NK-92 (cell line): ENCODE results near the gene COPZ1.

ENCODE experiments used
- DNase-seq: peaks from one replicate; lab custom pipeline; 2025; ENCODE audit not compliant: unreplicated experiment; lab: John Stamatoyannopoulos, UW

COPZ1 gene

DNA sequence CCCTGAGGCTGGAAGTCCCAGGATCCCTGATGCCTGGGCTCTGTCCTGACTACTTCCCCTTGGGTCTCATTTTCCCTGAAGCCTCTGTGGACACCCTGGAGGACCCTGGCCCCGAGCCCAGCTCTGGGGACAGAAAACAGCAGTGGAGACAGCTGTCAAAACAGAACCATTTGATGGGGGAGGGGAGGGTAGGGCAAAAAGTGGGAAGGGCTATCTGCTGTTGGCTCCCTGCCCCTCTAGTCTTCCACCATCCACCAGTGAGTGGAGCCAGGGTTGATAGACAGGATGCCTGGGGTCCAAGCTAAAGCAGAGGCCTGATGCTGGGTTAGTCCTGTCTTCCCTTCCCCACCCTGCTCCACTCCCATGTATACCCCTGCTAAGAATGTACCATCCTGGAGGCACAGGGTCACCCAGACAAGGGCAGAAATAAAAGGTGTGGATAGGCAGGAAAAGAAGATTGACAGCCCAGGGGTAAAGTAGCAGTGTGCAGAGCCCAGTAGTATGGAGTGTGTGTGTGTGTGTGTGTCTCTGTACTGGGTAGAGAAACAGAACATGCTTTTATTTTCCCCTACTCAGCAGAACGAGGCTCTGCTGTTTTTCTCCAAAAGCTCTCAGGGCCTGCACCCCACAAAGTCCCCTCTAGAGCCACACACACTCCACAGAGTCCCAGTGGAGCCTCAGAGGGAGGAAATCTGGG is 49.8 kb downstream of the COPZ1 start:
- no peak for DNase-seq

DNA sequence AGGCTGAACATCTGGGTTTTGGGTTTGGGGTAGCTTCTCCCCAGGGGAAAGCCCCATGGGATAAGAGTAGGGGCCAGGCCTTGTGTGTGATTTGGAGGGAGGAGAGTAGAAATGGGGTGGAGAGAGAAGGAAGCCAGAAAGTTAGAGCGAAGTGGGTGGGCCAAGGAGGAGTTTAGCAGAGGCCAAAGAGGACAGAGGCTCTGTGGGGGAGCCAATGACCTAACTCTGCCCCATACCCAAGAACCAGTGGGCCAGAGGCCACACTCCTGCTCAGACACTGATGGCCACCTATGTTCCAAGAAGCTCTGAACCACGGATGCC is 50.3 kb downstream of the COPZ1 start:
- no peak for DNase-seq

DNA sequence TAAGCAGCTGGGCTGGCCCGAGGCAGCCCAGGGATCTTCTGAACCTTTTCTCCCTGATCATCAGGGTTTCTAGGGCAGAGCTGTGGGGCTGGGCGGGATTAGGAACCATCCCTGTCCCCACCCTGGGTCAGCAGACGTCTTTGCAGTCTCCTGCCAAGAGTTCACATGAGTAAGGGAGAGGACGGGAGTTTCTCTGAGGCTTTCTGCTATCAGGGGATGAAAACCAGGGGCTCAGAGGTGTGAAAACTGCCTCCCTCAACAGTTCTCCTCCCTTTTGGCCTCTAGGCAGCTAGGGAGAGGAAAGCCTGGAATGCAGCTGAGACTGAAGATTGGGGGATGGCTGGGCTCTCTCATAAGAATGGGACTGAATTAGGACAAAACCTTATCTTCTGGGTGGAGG is 51.7 kb downstream of the COPZ1 start:
- DNase-seq, result no peak

DNA sequence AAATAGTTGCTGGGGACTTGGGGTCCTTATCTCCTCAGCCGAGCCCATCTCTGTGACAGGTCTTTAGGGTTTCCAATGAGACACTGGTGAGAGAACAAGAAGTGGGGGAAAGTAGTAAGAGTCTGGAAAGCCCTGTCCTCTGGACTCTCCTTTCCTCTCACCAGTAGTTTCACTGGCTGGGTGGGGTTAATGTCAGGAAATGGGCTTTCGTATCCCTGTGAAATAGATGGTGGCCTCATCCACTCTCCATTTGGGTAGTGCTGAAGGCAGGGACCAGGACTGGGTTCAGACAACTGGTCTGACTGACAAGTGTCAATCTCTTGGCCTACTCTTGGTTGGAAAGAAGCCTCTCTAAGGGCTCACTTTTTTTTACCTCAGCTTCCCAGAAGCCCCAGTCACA is 52.1 kb downstream of the COPZ1 start:
- DNase-seq, result no peak

DNA sequence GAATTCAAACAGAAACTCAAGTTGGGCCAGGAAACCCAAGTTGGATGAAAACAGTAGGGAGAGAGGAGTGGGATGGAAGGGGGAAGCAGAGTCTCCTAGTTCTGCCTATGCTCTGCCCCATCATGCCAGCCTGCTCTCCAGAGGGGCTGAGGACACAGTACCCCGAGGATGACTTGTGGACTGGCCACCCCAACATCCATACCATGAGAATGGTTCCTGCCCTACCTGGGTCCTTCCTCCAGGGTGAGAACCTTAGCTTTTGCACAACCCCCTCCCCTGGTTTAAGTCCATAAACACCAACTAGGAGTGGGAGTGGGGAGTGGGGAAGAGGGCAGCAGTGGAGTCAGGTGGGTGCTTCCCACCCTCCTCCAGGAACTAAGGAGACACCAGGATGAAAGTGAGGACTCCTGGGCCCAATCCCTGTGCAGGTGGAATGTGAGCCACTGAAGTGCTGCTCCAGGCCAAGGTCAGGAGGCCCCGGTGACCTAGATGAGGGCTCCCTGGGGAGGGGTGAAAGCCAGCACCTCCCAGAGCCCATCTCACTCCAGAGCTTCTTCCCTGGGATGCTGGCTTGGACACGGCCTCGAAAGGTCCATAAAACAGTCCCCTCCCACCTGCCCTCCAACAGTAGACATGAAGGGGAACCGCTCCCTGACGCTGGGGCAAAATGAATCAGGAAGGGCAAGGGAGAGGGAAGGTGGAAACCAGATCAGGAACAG is 53.0 kb downstream of the COPZ1 start:
- DNase-seq, result no peak

DNA sequence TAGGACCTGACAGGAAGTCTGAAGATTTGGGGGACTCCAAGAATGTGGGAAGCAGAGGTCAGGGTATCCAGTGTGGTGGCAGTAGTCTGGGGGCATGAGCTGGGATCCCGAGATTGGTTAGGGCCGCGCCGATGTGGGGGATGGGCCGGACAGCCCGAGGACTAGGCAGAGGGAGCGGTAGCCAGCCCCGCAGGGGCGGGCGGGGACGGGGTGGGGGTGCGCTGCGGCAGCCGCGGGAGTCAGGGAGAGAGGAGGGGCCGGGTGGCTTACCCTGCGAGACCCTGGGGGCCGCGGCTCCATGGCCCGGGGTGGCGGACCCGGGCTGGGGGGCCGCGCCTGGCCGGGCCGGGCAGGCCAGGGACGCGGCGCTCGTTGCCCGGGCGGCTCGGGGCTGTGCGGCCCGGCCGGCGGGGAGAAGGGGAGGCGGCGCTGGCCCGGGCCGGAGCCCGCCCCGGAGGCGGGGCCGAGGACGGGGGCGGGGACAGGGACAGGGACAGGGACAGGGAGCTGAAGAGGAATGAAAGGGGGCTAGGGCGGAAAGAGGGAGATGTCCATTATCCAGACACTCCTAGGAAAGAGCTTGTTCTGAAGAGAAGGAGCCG is 54.0 kb downstream of the COPZ1 start:
- DNase-seq, result no peak

DNA sequence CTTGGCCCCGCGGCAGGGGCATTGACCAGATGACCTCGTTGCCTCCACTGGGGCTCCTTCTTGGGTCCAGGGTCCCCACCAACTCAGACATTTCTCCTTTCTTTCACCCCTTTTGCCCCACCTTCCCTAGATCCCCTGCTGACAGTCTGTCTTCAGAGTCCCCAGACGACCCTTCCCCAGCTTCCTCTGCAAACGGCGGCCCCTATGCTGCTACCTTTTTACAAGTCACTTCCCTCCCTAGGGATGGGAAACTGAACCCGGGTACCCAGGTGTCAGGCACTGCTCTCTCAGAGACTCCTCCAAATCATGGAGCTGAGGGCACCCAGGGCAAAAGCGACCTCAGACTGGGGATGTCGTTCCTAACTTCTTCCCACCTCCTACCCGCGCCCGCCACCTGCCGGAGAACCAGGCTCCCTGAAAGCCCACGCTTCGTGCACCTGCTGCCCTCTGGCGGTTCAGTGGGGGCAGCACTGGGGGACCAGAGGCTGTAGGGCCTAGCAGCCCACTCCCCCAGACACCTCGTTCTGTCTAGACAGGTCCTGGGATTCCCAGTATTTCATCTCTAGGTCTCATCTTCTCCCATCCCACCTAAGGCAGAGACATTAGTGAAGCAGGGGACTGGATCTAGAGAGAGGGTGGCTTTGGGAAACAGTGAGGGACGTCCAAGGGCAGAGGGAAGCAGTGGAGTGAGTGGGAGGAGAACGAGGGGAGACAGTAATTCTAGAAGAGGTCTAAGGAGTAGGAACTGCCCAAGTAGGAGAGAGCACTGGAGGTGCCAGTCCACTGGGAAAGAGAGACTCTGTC is 54.7 kb downstream of the COPZ1 start:
- DNase-seq, result no peak

DNA sequence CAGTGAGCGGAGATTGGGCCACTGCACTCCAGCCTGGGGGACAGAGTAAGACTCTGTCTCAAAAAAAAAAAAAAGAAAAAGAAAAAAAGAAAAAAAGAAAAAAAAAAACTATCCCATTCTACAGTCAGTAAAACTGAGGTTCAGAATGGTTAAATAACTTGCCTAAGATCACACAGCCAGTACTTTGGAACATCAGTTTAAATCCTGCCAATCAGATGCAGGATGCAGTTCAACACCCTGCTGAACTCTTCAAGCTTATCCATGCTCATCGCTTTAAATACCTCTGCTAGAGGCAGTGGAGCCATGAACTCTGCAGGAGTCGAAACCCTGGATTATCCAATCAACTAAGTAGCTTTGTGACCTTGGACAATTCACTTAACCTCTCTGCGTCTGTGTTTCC is 56.2 kb downstream of the COPZ1 start:
- no peak for DNase-seq

DNA sequence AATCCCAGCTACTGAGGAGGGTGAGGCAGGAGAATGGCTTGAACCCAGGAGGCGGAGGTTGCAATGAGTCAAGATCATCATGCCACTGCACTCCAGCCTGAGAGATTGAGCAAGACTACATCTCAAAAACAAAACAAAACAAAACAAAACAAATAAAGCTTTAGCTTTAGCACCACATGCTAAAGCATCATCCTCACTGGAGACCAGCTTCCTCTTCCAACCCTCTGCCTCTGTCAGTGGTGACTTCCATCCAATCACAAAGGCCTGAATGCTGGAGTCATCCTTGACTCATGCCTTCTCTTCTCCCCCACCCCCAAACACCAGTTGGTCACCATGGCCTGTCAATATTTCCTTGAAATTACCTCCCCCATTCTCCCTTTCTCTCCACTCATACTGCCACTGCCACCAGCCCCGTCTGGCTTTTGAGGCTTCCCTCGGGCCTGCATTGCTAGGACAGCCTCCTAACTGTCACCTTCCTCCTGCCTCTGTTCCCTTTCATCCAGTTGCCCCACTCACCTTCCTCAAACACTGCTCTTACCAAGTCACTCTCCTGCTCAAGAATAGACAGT is 58.2 kb downstream of the COPZ1 start:
- DNase-seq, result no peak

DNA sequence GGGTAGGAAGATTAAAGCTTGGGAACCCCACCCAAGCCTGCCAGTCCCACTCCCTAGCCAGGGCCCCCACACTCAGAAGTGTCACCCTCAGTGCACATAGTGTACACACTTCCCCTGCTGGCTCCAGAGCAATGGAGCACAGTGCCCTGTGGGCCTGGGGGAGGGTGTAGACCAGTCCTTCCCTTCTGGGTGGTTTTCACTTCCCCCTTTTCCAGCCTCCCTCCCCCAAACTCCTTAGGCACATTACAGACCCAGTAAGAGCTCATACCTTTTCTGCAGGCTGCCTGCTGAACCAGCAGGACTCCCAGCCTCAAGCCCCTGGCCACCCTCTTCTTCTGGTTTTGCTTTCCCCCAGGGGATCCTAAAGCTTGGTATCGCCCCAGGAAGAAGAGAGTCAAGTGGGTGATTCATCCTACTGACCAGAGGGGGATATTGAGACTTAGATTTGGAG is 59.7 kb downstream of the COPZ1 start, which contains the start of gene ZNF385A:
TSS of gene ZNF385A (minus strand) at position 143 of the 451 bp plus-strand sequence. CDS start 219 bp downstream, outside the sequence.
- DNase-seq, result no peak

DNA sequence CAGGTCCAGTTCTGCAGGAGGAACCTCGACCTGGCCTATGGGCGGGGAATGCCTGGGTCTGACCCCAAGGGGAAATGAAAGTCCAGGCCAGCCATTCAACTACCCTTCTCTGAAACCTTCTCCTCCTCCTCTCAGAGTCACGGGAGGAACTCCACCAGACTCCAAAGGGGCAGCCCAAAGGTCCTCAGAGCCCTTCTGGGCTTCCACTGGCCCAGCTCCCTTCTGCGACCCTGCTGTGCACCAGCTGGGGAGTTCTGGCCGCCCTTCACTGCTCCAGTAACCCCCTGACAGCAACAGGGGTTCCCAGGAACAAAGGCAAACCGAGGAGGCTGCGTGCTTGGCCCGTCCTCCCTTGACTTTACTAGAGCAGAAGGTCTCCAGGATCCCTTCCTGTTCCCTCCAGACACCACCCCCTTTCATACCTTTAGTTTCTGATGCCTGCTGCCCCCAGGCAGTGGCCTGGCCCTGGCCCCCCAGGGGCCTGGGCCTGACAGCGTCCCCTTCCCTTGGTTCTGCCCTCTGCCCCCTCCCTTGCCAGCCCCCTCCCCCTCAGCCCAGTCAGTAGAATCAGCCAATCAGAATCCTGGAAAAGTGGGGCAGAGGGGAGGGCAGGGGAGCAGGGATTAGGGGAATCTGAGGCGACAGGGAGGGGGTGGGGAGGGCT is 60.5 kb downstream of the COPZ1 start:
- DNase-seq, result no peak

DNA sequence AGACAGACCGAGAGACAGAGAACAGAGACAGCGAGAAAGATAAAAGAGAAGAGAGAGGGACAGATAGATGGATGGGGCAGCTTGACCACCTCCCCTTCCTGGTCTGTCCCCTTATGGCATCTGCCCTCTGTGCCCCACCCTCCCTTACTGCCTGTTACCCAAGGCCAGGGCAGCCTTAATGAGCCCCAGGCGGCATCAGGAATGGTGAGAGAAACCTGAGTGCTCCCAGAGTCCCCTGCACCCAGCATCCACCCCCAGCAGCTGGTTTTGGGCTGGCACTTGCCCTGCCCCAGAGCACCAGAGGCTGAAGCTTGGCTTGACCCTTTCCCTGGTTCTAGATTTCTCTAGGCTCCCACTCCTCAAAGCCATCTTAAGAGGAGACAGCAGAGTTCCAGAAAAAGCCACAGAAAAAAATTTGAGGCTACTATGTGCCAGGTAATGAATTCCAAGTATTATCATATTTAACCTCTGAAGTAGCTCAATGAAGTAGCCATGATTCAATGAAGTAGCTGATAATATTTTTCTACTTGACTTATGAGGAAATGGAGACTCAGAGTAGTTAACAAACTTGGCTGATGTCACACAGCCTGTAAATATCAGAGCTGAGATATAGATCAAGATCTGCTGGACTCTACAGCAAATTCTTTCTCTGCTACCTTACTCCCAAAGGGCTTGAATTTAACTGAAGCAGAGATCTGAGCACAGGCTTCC is 61.6 kb downstream of the COPZ1 start:
- DNase-seq, result no peak

DNA sequence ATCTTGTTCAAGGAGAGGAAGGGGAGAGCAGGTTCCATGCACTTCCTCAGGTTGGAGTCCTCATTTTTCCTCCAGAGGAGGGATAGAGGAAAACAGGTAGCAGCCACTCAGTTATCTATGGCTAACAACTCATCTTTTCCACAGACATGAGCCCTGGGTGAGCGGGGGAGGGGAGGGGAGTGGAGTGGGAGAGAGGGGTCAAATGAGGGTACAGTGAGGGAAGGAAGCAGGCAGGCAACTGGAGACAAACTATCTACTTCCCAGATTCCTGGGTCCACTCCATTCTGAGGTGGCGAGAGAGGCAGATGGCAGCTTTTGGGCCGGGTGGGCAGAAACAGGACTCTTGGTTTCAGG is 62.2 kb downstream of the COPZ1 start:
- DNase-seq, result no peak

DNA sequence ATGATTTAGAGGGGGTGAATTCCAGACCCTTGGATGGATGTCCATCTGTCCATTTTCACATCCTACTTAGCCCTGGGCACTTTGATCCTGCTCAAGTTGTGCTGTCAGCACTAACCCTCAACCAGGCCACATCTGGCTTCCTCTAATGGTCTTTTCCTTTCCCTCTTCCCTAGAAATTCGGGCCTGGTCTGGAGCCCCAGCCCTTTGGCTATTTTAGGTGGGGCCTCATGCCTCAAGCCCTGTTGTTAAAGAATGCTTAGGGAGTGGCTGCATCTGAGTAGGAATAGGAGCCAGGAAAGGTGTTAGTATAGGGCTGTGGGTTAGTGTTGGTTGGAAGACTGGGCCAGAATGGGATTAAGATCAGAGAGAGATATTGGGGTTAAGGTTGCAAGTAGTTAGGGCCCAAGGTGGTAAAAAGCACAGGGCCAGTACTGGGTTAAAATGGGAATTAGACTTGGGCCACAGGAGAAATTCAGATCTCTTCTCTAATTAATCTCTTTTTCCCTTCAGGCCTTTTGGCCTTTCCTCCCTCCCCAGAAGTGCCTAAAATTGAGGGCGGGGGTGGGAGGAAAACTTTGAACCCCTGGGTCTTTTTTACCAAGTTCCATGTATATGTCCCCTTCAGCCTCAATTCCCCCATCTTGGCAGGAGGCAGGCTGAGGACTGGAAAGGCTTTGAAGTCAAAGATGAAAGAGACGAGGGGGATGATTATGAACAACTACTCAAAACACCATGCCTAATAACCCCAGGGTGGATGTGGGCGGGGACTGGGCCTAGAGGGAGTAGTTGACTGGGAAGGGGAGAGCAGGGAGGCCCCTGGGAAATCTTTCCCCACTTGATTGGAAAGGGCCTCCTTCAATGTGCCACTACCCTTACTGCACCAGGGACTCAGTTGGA is 63.6 kb downstream of the COPZ1 start:
- DNase-seq, result no peak

DNA sequence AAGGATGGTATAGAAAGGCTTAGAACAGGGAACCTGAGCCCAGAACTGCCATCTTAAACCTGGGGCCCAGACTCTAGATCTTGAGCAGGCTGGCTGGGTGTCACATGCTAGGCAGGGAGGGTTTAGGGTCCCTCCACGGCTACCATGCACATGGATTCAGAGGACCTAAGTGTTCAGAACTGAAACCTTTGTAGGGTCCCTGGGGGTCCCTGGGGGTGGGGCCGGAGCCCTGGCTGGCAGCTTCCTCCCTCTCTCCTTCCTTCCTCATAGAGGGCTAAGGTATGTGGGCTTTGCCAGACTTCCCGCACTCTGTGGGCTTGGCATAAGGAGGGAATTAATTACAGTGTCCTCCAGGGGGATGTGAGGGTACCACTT is 64.2 kb downstream of the COPZ1 start:
- no peak for DNase-seq

DNA sequence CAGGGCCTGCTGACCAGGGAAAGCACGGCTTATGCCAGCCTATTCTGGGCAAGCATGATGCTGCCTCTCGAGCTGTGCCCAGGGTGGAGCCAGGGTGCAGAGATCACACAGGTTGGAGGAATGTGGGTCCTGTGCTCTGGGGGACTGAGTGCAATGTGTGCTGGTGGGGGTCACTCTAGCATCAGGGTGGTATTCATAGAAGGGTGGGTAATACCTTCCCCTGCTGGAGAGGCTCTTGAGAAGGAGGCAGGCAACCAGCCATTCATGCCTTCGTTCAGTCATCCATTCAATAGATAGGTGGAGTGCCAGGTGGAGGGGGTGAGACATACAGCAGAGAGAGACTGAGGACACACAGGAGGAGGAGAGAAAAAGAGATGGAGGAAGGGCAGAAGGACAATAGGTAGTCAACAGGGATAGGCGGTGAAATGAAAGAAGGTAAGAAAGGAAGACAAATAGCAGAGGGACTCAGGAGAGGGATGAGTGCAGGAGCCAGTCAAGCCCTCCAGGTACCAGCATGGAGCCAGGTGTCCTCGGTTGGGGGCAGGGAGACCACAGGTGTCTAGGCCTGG is 64.8 kb downstream of the COPZ1 start:
- DNase-seq, result no peak

DNA sequence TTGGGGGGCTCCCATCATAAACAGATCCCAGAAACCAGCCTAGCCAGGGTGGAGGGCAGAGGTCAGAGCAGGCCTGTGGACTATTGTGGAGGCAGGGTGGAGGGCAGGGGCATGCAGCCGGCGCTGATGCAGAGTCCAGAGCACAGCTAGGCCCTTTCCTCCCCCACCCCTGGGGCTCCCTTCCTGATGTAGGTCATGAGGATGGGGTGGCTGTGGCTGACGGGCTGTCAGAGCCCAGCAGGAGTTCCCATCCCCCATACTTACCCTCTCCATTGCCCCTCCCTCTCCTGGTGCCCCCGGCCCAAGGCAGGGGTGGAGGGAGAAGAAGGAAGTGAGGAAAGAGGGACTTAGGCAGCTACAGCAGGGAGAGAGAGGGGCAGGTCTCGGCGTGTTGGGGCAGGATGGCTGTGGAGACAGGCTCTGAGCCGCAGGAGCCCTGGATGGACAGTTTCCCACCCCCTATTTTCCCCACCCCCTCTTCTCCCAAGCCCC is 65.3 kb downstream of the COPZ1 start:
- no peak for DNase-seq

DNA sequence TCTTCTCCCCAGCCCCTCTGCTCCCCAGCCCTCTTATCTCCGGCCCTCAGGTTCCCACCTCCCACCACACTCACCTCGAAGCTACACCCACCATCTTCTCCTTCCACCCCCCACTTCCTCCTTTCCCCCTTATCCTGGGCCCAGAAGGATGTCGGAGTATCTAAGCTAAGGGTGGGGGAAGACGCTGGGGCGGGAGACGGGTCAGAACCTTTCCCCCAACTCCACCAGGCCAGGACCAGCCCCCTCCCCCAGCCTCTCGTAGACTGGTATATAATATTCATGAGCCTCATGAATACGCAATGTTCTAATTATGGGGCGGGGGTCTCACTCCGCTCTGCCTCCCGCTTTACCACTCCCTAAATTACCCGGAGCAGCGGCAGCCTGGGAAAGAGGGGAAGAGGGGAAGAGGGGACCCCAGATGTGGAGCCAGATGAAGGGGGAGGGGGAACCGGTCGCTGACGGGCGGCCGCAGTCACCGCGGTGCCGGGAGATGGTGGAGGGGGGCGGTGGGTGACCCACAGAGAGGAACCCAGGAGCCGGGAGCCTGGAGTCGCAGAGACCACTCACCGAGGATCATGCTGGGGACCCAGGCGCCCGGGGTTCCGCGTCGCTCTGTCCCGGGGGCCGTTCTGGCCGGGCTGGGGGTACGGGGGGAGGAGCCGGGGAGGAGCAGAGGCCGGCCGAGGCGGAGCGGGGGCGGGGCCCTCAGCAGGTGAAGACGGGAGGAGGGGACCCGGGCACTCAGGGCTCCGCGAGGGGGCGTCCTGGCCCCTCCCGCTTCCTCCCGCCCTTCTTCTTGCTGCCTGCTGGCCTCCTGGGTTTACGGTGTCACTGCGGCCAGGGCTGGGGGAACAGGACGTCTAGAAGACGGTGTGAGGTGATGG is 66.0 kb downstream of the COPZ1 start:
- DNase-seq, result no peak
